Measurements from ENCODE around the gene SLC6A19. TPM values are rescaled to one million over a fixed set of nuclear protein-coding genes. Genes with fewer than 3 reads are reported as not detected.

Gene SLC6A19
- total RNA-seq, 1 experiment from 2014 or later: 0.29 TPM

DNA sequence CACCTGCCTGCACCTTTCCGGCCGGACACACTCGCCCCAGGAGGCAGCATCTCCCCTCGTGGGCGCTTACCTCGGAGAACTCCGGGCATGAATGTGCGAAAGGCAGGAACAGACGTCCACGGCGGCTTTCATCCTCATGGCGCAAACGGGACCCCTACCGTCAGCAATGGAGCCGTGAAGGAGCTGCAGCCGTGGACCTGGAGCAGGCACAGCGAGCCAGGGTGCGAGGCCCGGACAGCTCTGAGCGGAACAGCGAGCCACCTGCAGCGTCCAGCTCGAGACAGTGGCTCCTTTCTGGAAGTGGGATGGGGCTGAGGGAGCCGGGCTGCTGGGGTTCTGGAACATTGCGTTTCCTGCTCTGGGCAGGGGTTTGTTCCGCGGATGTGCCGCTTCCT is 7.8 kb upstream of the SLC6A19 start:
- no TSS peak for BruUV-seq (replicated peaks)
- POLR2A ChIA-PET: no interaction called here
- intact Hi-C loops (cut with micrococcal nuclease; ENCODE audit: unreplicated experiment): no loop called here
- Histone ChIP-seq H3K9me3 (no peaks in the 10 kb centered on the region), H3K4me3 (ENCODE audit: low read depth, low read length) (no peak overlapping the region), H3K27me3 (replicated peaks; ENCODE audit: control insufficient read depth, insufficient read depth, low read length) (no peaks in the 10 kb centered on the region; the same call in 1 of the 2 replicates), H3K36me3 (ENCODE audit: control insufficient read depth, insufficient read depth, low read length) (no peaks in the 10 kb centered on the region), H3K4me1 (peaks cover 6% of the 10 kb centered on the region)
- Mint-ChIP-seq H3K27me3 (ENCODE audit: insufficient read depth, unreplicated experiment) (peaks cover 7% of the 10 kb centered on the region), H3K9me3 (ENCODE audit: unreplicated experiment) (no peaks in the 10 kb centered on the region), H3K36me3 (ENCODE audit: insufficient read depth, unreplicated experiment) (no peaks in the 10 kb centered on the region), H3K4me3 (ENCODE audit: unreplicated experiment) (no peak overlapping the region), H3K4me1 (ENCODE audit: low read depth, unreplicated experiment) (no peaks in the 10 kb centered on the region), H3K27ac (ENCODE audit: unreplicated experiment) (no peak overlapping the region)
- TF ChIP-seq, protein P1, sequence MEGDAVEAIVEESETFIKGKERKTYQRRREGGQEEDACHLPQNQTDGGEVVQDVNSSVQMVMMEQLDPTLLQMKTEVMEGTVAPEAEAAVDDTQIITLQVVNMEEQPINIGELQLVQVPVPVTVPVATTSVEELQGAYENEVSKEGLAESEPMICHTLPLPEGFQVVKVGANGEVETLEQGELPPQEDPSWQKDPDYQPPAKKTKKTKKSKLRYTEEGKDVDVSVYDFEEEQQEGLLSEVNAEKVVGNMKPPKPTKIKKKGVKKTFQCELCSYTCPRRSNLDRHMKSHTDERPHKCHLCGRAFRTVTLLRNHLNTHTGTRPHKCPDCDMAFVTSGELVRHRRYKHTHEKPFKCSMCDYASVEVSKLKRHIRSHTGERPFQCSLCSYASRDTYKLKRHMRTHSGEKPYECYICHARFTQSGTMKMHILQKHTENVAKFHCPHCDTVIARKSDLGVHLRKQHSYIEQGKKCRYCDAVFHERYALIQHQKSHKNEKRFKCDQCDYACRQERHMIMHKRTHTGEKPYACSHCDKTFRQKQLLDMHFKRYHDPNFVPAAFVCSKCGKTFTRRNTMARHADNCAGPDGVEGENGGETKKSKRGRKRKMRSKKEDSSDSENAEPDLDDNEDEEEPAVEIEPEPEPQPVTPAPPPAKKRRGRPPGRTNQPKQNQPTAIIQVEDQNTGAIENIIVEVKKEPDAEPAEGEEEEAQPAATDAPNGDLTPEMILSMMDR (IDR thresholded peaks at IDR 0.05; ENCODE audit: insufficient read depth in 1 of 2, low read depth in 1 of 2, low read length in 1 of 2, severe bottlenecking in 1 of 2, unreplicated experiment in 1 of 2): no peak
- DNase-seq: no peak
- CTCF ChIA-PET: no interaction called here

- Mint-ChIP-seq H3K9me3 (ENCODE audit: unreplicated experiment) (no peaks in the 10 kb centered on the region), H3K27me3 (ENCODE audit: insufficient read depth, unreplicated experiment) (peaks cover 7% of the 10 kb centered on the region), H3K4me1 (ENCODE audit: low read depth, unreplicated experiment) (no peaks in the 10 kb centered on the region), H3K27ac (ENCODE audit: unreplicated experiment) (no peak overlapping the region), H3K36me3 (ENCODE audit: insufficient read depth, unreplicated experiment) (no peaks in the 10 kb centered on the region), H3K4me3 (ENCODE audit: unreplicated experiment) (no peak overlapping the region)
- Histone ChIP-seq H3K36me3 (ENCODE audit: control insufficient read depth, insufficient read depth, low read length) (no peaks in the 10 kb centered on the region), H3K4me3 (ENCODE audit: low read depth, low read length) (no peak overlapping the region), H3K9me3 (no peaks in the 10 kb centered on the region), H3K4me1 (peaks cover 14% of the 10 kb centered on the region), H3K27me3 (replicated peaks; ENCODE audit: control insufficient read depth, insufficient read depth, low read length) (no peaks in the 10 kb centered on the region; the same call in 1 of the 2 replicates)
- no TSS peak for BruUV-seq (replicated peaks)
- intact Hi-C loops (cut with micrococcal nuclease; ENCODE audit: unreplicated experiment): no loop called here
- CTCF ChIA-PET: no interaction called here
- POLR2A ChIA-PET: no interaction called here
- TF ChIP-seq, protein P1 (IDR thresholded peaks at IDR 0.05; ENCODE audit: insufficient read depth in 1 of 2, low read depth in 1 of 2, low read length in 1 of 2, severe bottlenecking in 1 of 2, unreplicated experiment in 1 of 2): no peak
- no peak for DNase-seq
Observed at GRCh38 chr5:1194378-1194777, 7.0 kb upstream of the SLC6A19 start.

DNA sequence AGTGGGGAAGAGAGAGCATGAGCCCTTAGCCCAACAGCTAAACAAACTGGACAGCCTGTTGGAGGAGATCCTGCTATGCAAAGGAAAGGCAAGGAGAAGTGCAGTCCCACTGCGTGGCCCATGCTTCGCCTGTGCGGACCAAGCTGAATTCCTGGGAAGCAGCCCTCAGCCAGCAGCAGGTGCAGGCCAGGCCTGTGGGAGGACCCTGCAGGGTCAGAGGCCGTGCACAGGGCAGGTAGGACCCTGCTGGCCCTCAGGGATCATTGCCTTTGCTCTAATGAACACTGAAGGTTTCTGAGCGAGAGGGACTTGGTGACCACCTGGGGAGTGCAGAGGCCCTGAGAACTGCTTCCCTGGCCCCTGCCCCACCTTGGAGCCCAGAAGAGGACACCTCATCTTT is 6.0 kb upstream of the SLC6A19 start:
- H3K4me3 ChIP-seq (ENCODE audit: low read depth, low read length): no peak overlapping the region
- no peaks in the 10 kb centered on the region for H3K36me3 ChIP-seq (ENCODE audit: control insufficient read depth, insufficient read depth, low read length)
- no peaks in the 10 kb centered on the region for H3K36me3 Mint-ChIP-seq (ENCODE audit: insufficient read depth, unreplicated experiment)
- H3K27me3 Mint-ChIP-seq (ENCODE audit: insufficient read depth, unreplicated experiment): peaks cover 4% of the 10 kb centered on the region
- H3K27me3 ChIP-seq (replicated peaks; ENCODE audit: control insufficient read depth, insufficient read depth, low read length): no peaks in the 10 kb centered on the region; the same call in 1 of the 2 replicates
- no peaks in the 10 kb centered on the region for H3K9me3 Mint-ChIP-seq (ENCODE audit: unreplicated experiment)
- no peaks in the 10 kb centered on the region for H3K4me1 Mint-ChIP-seq (ENCODE audit: low read depth, unreplicated experiment)
- DNase-seq: no peak
- peaks cover 22% of the 10 kb centered on the region for H3K4me1 ChIP-seq
- ChIA-PET POLR2A (no interaction called here), CTCF (no interaction called here)
- intact Hi-C loops (cut with micrococcal nuclease; ENCODE audit: unreplicated experiment): no loop called here
- TF ChIP-seq, protein P1 (IDR thresholded peaks at IDR 0.05; ENCODE audit: insufficient read depth in 1 of 2, low read depth in 1 of 2, low read length in 1 of 2, severe bottlenecking in 1 of 2, unreplicated experiment in 1 of 2): no peak
- H3K4me3 Mint-ChIP-seq (ENCODE audit: unreplicated experiment): no peak overlapping the region
- no TSS peak for BruUV-seq (replicated peaks)
- H3K9me3 ChIP-seq: no peaks in the 10 kb centered on the region
- no peak overlapping the region for H3K27ac Mint-ChIP-seq (ENCODE audit: unreplicated experiment)

Measured in Caco-2 (cell line).